Myocyte (in vitro differentiated cells): ENCODE results near the gene DOCK4. TPM values are rescaled to one million over a fixed set of nuclear protein-coding genes. Genes with fewer than 3 reads are reported as not detected.
"Not testable (repeated sequence)": the region's sequence is repeated elsewhere in the genome, so short reads cannot be mapped to it uniquely, and the experiment has no call there.

Experiments
- DNase-seq: peaks from one replicate; pipeline ENCODE4 v3.0.0-alpha.2; 2012; ENCODE audit warnings: low read depth
- total RNA-seq: library from RNA; depleted of rRNA; stranded (reverse); fragments of >200 nt; gene quantifications from 2 replicates; pipeline ENCODE4 v1.2.3, GENCODE V29; 2014

The DOCK4 gene
- total RNA-seq, 1 donor from 2014 or later = 16.3 TPM

- no peak for DNase-seq
Observed at GRCh38 chr7:111918461-111918860, 287.7 kb downstream of the DOCK4 start.

- DNase-seq = not testable (repeated sequence)
Observed at GRCh38 chr7:111917404-111917803, 288.8 kb downstream of the DOCK4 start.

GRCh38 chr7:111914291-111914690, 291.9 kb downstream of the DOCK4 start:
- DNase-seq = no peak

- DNase-seq = no peak
Observed at GRCh38 chr7:111911166-111911961, 294.8 kb downstream of the DOCK4 start.

- no peak for DNase-seq
Observed at GRCh38 chr7:111910656-111911055, 295.5 kb downstream of the DOCK4 start.

- DNase-seq = not testable (repeated sequence)
Observed at GRCh38 chr7:111908673-111909072, 297.5 kb downstream of the DOCK4 start.

GRCh38 chr7:111903797-111904196, 302.4 kb downstream of the DOCK4 start:
- no peak for DNase-seq

GRCh38 chr7:111903016-111903415, 303.2 kb downstream of the DOCK4 start:
- DNase-seq = no peak

- no peak for DNase-seq
Observed at GRCh38 chr7:111900283-111900682, 305.9 kb downstream of the DOCK4 start.

- no peak for DNase-seq
Observed at GRCh38 chr7:111895049-111895448, 311.1 kb downstream of the DOCK4 start.

- no peak for DNase-seq
Observed at GRCh38 chr7:111894518-111894917, 311.7 kb downstream of the DOCK4 start.

GRCh38 chr7:111893190-111893589, 313.0 kb downstream of the DOCK4 start:
- no peak for DNase-seq

GRCh38 chr7:111892588-111892987, 313.6 kb downstream of the DOCK4 start:
- DNase-seq = no peak

GRCh38 chr7:111887734-111888133, 318.5 kb downstream of the DOCK4 start:
- no peak for DNase-seq

GRCh38 chr7:111886233-111886632, 320.0 kb downstream of the DOCK4 start:
- DNase-seq = no peak

- DNase-seq = no peak
Observed at GRCh38 chr7:111883241-111883640, 323.0 kb downstream of the DOCK4 start.

- DNase-seq = peak; percentile 9
Observed at GRCh38 chr7:111878785-111879184, 327.4 kb downstream of the DOCK4 start.

GRCh38 chr7:111877931-111878330, 328.3 kb downstream of the DOCK4 start:
- no peak for DNase-seq

GRCh38 chr7:111873963-111874690, 332.1 kb downstream of the DOCK4 start:
- DNase-seq = no peak

GRCh38 chr7:111873326-111873646, 332.9 kb downstream of the DOCK4 start:
- DNase-seq = no peak

- DNase-seq = no peak
Observed at GRCh38 chr7:111872450-111873325, 333.5 kb downstream of the DOCK4 start.

GRCh38 chr7:111871283-111871682, 334.9 kb downstream of the DOCK4 start:
- DNase-seq = no peak
